ENCODE data around the gene NAP1L4. TPM values are rescaled to one million over a fixed set of nuclear protein-coding genes. Genes with fewer than 3 reads are reported as not detected.

Gene NAP1L4
- total RNA-seq, 1 donor from 2014 or later, result 184 TPM

GRCh38 chr11:2927121-2927800, 64.9 kb downstream of the NAP1L4 start:
- Mint-ChIP-seq H3K27ac (no peak overlapping the region), H3K9me3 (ENCODE audit: low read depth) (no peaks in the 10 kb centered on the region), H3K27me3 (peaks cover 36% of the 10 kb centered on the region), H3K4me1 (ENCODE audit: low read depth) (peaks cover 8% of the 10 kb centered on the region), H3K4me3 (ENCODE audit: low read depth) (no peak overlapping the region), H3K36me3 (ENCODE audit: insufficient read depth) (no peaks in the 10 kb centered on the region)
- no peak for DNase-seq (ENCODE audit: low spot score, unreplicated experiment)
- TF ChIP-seq CTCF (IDR thresholded peaks at IDR 0.05; ENCODE audit: unreplicated experiment), result no peak

GRCh38 chr11:2926611-2927051, 65.5 kb downstream of the NAP1L4 start:
- DNase-seq (ENCODE audit: low spot score, unreplicated experiment), result no peak
- H3K27ac Mint-ChIP-seq, result no peak overlapping the region
- peaks cover 36% of the 10 kb centered on the region for H3K27me3 Mint-ChIP-seq
- no peaks in the 10 kb centered on the region for H3K36me3 Mint-ChIP-seq (ENCODE audit: insufficient read depth)
- TF ChIP-seq CTCF (IDR thresholded peaks at IDR 0.05; ENCODE audit: unreplicated experiment), result no peak
- H3K4me3 Mint-ChIP-seq (ENCODE audit: low read depth), result no peak overlapping the region
- no peaks in the 10 kb centered on the region for H3K9me3 Mint-ChIP-seq (ENCODE audit: low read depth)
- peaks cover 8% of the 10 kb centered on the region for H3K4me1 Mint-ChIP-seq (ENCODE audit: low read depth)

- Mint-ChIP-seq H3K4me1 (ENCODE audit: low read depth) (peaks cover 6% of the 10 kb centered on the region), H3K9me3 (ENCODE audit: low read depth) (no peaks in the 10 kb centered on the region), H3K27ac (no peak overlapping the region), H3K36me3 (ENCODE audit: insufficient read depth) (no peaks in the 10 kb centered on the region), H3K4me3 (ENCODE audit: low read depth) (no peak overlapping the region), H3K27me3 (peaks cover 29% of the 10 kb centered on the region)
- no peak for DNase-seq (ENCODE audit: low spot score, unreplicated experiment)
- no peak for TF ChIP-seq CTCF (IDR thresholded peaks at IDR 0.05; ENCODE audit: unreplicated experiment)
Measured at GRCh38 chr11:2924821-2925675, 67.1 kb downstream of the NAP1L4 start.

- H3K4me1 Mint-ChIP-seq (ENCODE audit: low read depth), result peaks cover 4% of the 10 kb centered on the region
- H3K9me3 Mint-ChIP-seq (ENCODE audit: low read depth), result no peaks in the 10 kb centered on the region
- H3K4me3 Mint-ChIP-seq (ENCODE audit: low read depth), result no peak overlapping the region
- H3K27me3 Mint-ChIP-seq, result peaks cover 26% of the 10 kb centered on the region
- DNase-seq (ENCODE audit: low spot score, unreplicated experiment), result no peak
- H3K36me3 Mint-ChIP-seq (ENCODE audit: insufficient read depth), result no peaks in the 10 kb centered on the region
- TF ChIP-seq CTCF (IDR thresholded peaks at IDR 0.05; ENCODE audit: unreplicated experiment), result no peak
- H3K27ac Mint-ChIP-seq, result no peak overlapping the region
Measured at GRCh38 chr11:2924381-2924780, 67.7 kb downstream of the NAP1L4 start.

GRCh38 chr11:2923446-2924375, 68.4 kb downstream of the NAP1L4 start:
- TF ChIP-seq CTCF (IDR thresholded peaks at IDR 0.05; ENCODE audit: unreplicated experiment), result no peak
- no peak overlapping the region for H3K4me3 Mint-ChIP-seq (ENCODE audit: low read depth)
- DNase-seq (ENCODE audit: low spot score, unreplicated experiment), result no peak
- H3K36me3 Mint-ChIP-seq (ENCODE audit: insufficient read depth), result no peaks in the 10 kb centered on the region
- H3K9me3 Mint-ChIP-seq (ENCODE audit: low read depth), result no peaks in the 10 kb centered on the region
- no peak overlapping the region for H3K27ac Mint-ChIP-seq
- H3K27me3 Mint-ChIP-seq, result peaks cover 23% of the 10 kb centered on the region
- H3K4me1 Mint-ChIP-seq (ENCODE audit: low read depth), result peaks cover 2% of the 10 kb centered on the region

All from progenitor cell of endocrine pancreas (in vitro differentiated cells).